ENCODE data around the gene TMEM221. TPM values are rescaled to one million over a fixed set of nuclear protein-coding genes. Genes with fewer than 3 reads are reported as not detected.

The TMEM221 gene
- total and polyA plus RNA-seq, 9 of the 15 experiments (the other 6 are each of a cell fraction or from before 2014, with no cell fraction given), result 0.06 to 0.35 TPM; not detected in 7

- TF ChIP-seq ZBTB1 (CRISPR knock-in tag; IDR thresholded peaks at IDR 0.05; ENCODE audit: borderline replicate concordance, low read depth) (no peak), E2F6 (IDR thresholded peaks at IDR 0.05; ENCODE audit: borderline replicate concordance in 1 of 2, extremely low read depth in 1 of 2, insufficient read depth in 1 of 2, insufficient read length in 1 of 2, low read depth in 1 of 2, low read length in 1 of 2, poor library complexity in 1 of 2, severe bottlenecking in 1 of 2) (no peak), BDP1 (IDR thresholded peaks at IDR 0.05; ENCODE audit: insufficient read depth, insufficient read length) (no peak), ZC3H4 (CRISPR knock-in tag; IDR thresholded peaks at IDR 0.05; ENCODE audit: borderline replicate concordance) (no peak), FUS (optimal IDR thresholded peaks at IDR 0.05; ENCODE audit: low read depth, low read length) (no peak), ARID3A (IDR thresholded peaks at IDR 0.05; ENCODE audit: borderline replicate concordance, low read depth, low read length) (no peak), TAF9B (IDR thresholded peaks at IDR 0.05; ENCODE audit: partially characterized antibody) (no peak), PRMT5 (CRISPR knock-in tag; IDR thresholded peaks at IDR 0.05) (no peak), CBX1 (IDR thresholded peaks at IDR 0.05; ENCODE audit: low read depth) (0 out of 2 replicates have a peak, but pooled peaks have one; percentile 17), PRDM10 (IDR thresholded peaks at IDR 0.05; ENCODE audit: partially characterized antibody) (no peak), SP1 (CRISPR knock-in tag; IDR thresholded peaks at IDR 0.05) (peak; percentile 70), MCM7 (IDR thresholded peaks at IDR 0.05) (no peak), TARDBP (IDR thresholded peaks at IDR 0.05) (no peak), ARNT (IDR thresholded peaks at IDR 0.05) (peak in 1 of 2 experiments; percentile 39; a peak in 1 of 4 replicates), PML (IDR thresholded peaks at IDR 0.05; ENCODE audit: low read length) (no peak), SIX5 (IDR thresholded peaks at IDR 0.05; ENCODE audit: borderline replicate concordance in 1 of 2, insufficient read depth in 1 of 2, low read depth in 1 of 2, low read length in 2 of 2) (no peak)
- TF ChIP-seq, protein P1, sequence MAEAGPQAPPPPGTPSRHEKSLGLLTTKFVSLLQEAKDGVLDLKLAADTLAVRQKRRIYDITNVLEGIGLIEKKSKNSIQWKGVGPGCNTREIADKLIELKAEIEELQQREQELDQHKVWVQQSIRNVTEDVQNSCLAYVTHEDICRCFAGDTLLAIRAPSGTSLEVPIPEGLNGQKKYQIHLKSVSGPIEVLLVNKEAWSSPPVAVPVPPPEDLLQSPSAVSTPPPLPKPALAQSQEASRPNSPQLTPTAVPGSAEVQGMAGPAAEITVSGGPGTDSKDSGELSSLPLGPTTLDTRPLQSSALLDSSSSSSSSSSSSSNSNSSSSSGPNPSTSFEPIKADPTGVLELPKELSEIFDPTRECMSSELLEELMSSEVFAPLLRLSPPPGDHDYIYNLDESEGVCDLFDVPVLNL (CRISPR knock-in tag; IDR thresholded peaks at IDR 0.05; ENCODE audit: low read depth), result no peak
- TF ChIP-seq, protein P2, sequence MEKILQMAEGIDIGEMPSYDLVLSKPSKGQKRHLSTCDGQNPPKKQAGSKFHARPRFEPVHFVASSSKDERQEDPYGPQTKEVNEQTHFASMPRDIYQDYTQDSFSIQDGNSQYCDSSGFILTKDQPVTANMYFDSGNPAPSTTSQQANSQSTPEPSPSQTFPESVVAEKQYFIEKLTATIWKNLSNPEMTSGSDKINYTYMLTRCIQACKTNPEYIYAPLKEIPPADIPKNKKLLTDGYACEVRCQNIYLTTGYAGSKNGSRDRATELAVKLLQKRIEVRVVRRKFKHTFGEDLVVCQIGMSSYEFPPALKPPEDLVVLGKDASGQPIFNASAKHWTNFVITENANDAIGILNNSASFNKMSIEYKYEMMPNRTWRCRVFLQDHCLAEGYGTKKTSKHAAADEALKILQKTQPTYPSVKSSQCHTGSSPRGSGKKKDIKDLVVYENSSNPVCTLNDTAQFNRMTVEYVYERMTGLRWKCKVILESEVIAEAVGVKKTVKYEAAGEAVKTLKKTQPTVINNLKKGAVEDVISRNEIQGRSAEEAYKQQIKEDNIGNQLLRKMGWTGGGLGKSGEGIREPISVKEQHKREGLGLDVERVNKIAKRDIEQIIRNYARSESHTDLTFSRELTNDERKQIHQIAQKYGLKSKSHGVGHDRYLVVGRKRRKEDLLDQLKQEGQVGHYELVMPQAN (IDR thresholded peaks at IDR 0.05; ENCODE audit: borderline replicate concordance), result no peak
Observed at GRCh38 chr19:17424743-17425365, 23.6 kb downstream of the TMEM221 start (continued).

Data from K562 (cell line).